ENCODE results near the gene PLCL2.
A peak's percentile ranks its signal among the peaks of the same experiment; 100 is the strongest.

Gene PLCL2

GRCh38 chr3:17059989-17060550, 175.3 kb downstream of the PLCL2 start:
- TF ChIP-seq, protein P1, sequence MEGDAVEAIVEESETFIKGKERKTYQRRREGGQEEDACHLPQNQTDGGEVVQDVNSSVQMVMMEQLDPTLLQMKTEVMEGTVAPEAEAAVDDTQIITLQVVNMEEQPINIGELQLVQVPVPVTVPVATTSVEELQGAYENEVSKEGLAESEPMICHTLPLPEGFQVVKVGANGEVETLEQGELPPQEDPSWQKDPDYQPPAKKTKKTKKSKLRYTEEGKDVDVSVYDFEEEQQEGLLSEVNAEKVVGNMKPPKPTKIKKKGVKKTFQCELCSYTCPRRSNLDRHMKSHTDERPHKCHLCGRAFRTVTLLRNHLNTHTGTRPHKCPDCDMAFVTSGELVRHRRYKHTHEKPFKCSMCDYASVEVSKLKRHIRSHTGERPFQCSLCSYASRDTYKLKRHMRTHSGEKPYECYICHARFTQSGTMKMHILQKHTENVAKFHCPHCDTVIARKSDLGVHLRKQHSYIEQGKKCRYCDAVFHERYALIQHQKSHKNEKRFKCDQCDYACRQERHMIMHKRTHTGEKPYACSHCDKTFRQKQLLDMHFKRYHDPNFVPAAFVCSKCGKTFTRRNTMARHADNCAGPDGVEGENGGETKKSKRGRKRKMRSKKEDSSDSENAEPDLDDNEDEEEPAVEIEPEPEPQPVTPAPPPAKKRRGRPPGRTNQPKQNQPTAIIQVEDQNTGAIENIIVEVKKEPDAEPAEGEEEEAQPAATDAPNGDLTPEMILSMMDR (IDR thresholded peaks at IDR 0.05; ENCODE audit: control insufficient read depth, extremely low read depth, insufficient read depth) = no peak
- no peak for DNase-seq (ENCODE audit: low read depth)
- no peak overlapping the region for H3K4me3 ChIP-seq (ENCODE audit: low read depth, low read length)

- no peak for DNase-seq (ENCODE audit: low read depth)
- no peak overlapping the region for H3K4me3 ChIP-seq (ENCODE audit: low read depth, low read length)
- TF ChIP-seq, protein P1 (IDR thresholded peaks at IDR 0.05; ENCODE audit: control insufficient read depth, extremely low read depth, insufficient read depth) = no peak
These were observed 176.2 kb downstream of the PLCL2 start for GRCh38 chr3:17061005-17061404.

GRCh38 chr3:17062736-17063135, 178.0 kb downstream of the PLCL2 start:
- no peak for DNase-seq (ENCODE audit: low read depth)
- TF ChIP-seq, protein P1 (IDR thresholded peaks at IDR 0.05; ENCODE audit: control insufficient read depth, extremely low read depth, insufficient read depth) = no peak

DNA sequence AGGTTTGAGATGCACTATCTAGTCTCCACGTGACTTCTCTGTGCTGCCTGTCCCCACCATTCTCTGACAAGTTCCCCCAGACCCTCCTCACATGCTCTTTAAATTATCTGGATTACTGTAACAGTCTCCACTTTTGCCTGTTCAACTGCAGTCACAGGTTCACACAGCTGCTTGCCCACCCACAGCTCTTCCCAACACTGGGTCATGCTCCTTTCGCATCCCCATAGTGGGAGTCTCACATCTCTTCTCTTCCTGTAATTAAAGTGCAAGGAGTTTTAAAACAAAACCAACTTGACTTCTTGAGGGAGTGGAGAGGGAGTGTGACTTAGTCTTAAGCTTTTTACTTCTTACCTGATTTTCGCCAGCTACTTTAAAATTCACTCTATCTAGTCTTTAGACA, 178.8 kb downstream of the PLCL2 start:
- DNase-seq (ENCODE audit: low read depth) = no peak
- TF ChIP-seq, protein P1 (IDR thresholded peaks at IDR 0.05; ENCODE audit: control insufficient read depth, extremely low read depth, insufficient read depth) = no peak

More at GRCh38 chr3:17062736-17063135, 178.0 kb downstream of the PLCL2 start:
- H3K4me3 ChIP-seq (ENCODE audit: low read depth, low read length) = no peak overlapping the region

DNA sequence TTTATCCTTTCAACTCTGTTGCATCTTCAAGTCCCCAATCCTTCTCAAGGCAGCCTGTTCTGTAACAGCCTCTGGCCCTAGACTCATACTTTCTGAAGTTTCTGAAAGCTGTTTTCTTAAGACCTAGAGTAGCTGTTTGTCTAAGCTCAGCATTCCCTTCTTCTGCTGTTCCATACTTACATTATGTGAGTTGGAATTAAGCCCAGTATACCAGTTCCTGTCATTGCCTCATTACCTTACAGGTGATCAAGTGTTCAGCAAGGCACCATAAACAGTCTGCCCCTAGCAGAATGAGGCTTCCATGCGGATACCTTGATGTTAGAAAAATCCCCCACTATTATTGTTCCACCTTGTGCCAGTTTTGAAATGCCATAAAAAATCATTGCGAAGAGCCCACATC, 180.6 kb downstream of the PLCL2 start:
- DNase-seq (ENCODE audit: low read depth) = peak; percentile 67
- no peak overlapping the region for H3K4me3 ChIP-seq (ENCODE audit: low read depth, low read length)
- TF ChIP-seq, protein P1 (IDR thresholded peaks at IDR 0.05; ENCODE audit: control insufficient read depth, extremely low read depth, insufficient read depth) = no peak

More for the DNA sequence above, 178.8 kb downstream of the PLCL2 start:
- no peak overlapping the region for H3K4me3 ChIP-seq (ENCODE audit: low read depth, low read length)

DNA sequence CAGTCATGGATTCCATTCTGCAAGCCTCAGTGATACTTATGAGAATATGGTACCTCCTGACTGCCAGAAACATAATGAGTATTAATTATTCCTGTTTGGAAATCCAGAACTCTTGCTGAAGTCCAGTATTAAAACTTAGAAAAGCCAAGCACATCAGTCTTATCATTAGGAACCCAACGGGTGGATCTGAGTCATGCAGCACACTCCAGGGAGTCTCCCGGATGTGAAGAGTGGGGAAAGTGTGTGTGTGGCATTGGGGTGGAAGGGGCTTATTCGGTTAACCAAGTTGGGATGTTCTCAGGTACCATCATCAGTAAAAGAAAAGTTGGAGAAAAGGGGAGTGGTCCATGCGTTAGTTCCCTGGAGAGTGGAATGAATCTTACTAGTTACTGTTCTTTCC, 181.1 kb downstream of the PLCL2 start:
- TF ChIP-seq, protein P1 (IDR thresholded peaks at IDR 0.05; ENCODE audit: control insufficient read depth, extremely low read depth, insufficient read depth) = no peak
- no peak for DNase-seq (ENCODE audit: low read depth)
- H3K4me3 ChIP-seq (ENCODE audit: low read depth, low read length) = no peak overlapping the region

DNA sequence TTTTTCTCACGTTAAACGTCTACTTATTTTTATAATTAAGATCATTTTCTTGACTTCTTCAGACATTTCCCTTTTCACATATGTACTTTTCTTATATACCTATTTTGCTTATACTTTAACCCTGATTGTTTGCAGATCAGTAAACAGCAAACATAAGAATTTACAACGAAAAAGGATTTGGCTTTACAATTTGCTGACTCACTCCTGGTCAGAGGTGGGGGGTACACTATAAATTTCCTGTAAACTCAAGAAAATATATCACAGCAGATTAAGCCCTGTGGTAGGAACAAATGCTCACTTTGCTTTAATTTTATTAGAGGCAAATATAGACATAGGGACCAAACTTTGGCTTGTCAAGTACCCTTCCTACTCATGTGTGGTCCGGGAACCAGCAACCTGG, 185.0 kb downstream of the PLCL2 start:
- H3K4me3 ChIP-seq (ENCODE audit: low read depth, low read length) = no peak overlapping the region
- no peak for DNase-seq (ENCODE audit: low read depth)
- TF ChIP-seq, protein P1 (IDR thresholded peaks at IDR 0.05; ENCODE audit: control insufficient read depth, extremely low read depth, insufficient read depth) = no peak
